ENCODE measurements around the gene ALDH5A1. TPM values are rescaled to one million over a fixed set of nuclear protein-coding genes. Genes with fewer than 3 reads are reported as not detected.

Gene ALDH5A1
- total and polyA plus RNA-seq, 7 donors, result 3.5 to 41.7 (median 16.7) TPM

DNA sequence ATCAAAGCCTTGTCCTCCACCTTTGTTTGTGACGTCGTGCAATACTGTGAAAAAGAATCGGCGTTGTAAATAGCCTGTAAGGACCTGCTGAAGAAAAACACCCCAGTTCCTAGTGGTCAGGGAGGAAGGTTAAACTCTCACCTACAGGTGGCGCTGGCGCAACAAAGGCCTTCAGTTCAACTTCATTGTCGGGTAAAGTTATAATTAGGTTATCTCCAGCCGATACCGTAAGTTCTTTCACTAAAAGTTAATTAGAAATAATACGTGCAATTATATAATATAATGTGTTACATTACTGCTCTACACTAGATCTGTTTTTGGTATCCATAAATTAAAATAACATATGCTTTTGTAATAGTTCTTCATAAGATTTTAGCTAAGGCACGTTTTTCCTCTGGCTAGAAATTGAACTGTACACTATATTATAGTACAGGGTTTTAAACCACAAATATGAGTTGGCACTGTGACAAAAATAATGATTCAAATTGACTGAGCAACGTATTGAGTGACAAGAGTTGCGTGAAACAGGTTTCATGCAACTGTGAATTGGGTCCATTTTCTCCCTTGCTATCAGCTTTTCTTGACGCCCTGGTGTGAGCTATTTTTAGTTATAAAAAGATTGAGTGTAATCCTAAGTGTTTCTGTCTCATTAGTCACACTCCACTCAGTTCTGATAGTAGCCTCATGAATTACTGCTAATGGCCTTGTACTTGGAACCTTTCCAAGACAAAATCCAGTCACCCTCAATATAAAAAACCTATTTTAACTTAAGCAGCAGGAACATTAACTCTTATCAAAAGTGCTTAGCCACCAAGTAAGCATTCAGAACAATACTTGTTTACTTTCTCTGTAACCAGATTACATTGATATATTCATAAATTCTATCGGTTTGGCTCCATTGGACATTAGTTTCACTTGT lies 89.0 kb downstream of the ALDH5A1 start:
- H3K27me3 ChIP-seq (ENCODE audit: insufficient read depth in 3 of 3, low read length in 2 of 3), result no peaks in the 10 kb centered on the region
- no peaks in the 10 kb centered on the region for H3K4me1 ChIP-seq
- no peak overlapping the region for H3K27ac ChIP-seq
- intact Hi-C loops (cut with DNase I), result loop anchor here (5.0 to 10.0 kb wide), 3 partner anchors 109 to 184 kb away; no protein-coding TSS in a partner anchor
- H3K4me3 ChIP-seq, result peak overlapping the region; percentile 24
- no peaks in the 10 kb centered on the region for H3K9me3 ChIP-seq
- no peaks in the 10 kb centered on the region for H3K36me3 ChIP-seq (ENCODE audit: insufficient read depth in 1 of 2, low read depth in 1 of 2)
- TF ChIP-seq, protein P1, sequence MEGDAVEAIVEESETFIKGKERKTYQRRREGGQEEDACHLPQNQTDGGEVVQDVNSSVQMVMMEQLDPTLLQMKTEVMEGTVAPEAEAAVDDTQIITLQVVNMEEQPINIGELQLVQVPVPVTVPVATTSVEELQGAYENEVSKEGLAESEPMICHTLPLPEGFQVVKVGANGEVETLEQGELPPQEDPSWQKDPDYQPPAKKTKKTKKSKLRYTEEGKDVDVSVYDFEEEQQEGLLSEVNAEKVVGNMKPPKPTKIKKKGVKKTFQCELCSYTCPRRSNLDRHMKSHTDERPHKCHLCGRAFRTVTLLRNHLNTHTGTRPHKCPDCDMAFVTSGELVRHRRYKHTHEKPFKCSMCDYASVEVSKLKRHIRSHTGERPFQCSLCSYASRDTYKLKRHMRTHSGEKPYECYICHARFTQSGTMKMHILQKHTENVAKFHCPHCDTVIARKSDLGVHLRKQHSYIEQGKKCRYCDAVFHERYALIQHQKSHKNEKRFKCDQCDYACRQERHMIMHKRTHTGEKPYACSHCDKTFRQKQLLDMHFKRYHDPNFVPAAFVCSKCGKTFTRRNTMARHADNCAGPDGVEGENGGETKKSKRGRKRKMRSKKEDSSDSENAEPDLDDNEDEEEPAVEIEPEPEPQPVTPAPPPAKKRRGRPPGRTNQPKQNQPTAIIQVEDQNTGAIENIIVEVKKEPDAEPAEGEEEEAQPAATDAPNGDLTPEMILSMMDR (IDR thresholded peaks at IDR 0.05), result peak; percentile 85
- ATAC-seq, result peak; percentile 71 to 92 (median 79)
- 16 to 22% (median 17%) methylated on average over 15 of the region's 15 CpGs for WGBS, 3 donors
- DNase-seq, result peak; percentile 69 to 74

DNA sequence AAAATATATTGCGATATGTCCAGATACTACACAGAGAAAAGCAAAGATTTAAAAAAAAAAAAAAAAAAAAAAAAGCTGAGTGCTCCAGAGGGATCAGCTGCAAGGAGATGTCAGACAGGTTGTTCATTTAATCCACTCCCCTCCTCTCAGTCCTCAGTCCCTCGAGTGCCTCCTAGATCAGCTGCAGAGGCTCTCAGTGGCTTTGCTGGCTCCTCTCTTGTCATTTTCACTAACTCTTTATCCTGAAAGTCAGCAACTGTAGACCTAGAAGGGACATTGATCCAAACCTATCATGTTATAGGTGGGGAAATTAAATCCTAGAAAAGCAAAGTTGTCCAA lies 89.6 kb downstream of the ALDH5A1 start:
- no peaks in the 10 kb centered on the region for H3K36me3 ChIP-seq (ENCODE audit: insufficient read depth in 1 of 2, low read depth in 1 of 2)
- intact Hi-C loops (cut with DNase I), result loop anchor here (5.0 to 10.0 kb wide), 3 partner anchors 108 to 183 kb away; no protein-coding TSS in a partner anchor
- no peaks in the 10 kb centered on the region for H3K9me3 ChIP-seq
- DNase-seq, result no peak
- TF ChIP-seq, protein P1 (IDR thresholded peaks at IDR 0.05), result no peak
- no peak overlapping the region for H3K27ac ChIP-seq
- H3K4me3 ChIP-seq, result no peak overlapping the region
- no peak for ATAC-seq
- H3K4me1 ChIP-seq, result no peaks in the 10 kb centered on the region
- H3K27me3 ChIP-seq (ENCODE audit: insufficient read depth in 3 of 3, low read length in 2 of 3), result no peaks in the 10 kb centered on the region
- WGBS, 3 donors, result 74 to 83% (median 80%) methylated on average over 2 of the region's 2 CpGs

Other genes with a start within 250 kb of the ALDH5A1 start
- gene DCDC2, start 136.9 kb upstream of the ALDH5A1 start, total RNA-seq, result 1 to 10 TPM in 1 of 4 donors, under 1 TPM in 3; 0.60 to 3.1 (median 0.86) TPM
- gene DCDC2, start 136.9 kb upstream of the ALDH5A1 start, polyA plus RNA-seq, result 1 to 10 TPM in 1 of 3 donors, under 1 TPM in 2; 0.45 to 1.1 (median 0.47) TPM
- gene MRS2, start 92.0 kb upstream of the ALDH5A1 start, total RNA-seq, result 10 to 100 TPM; 26.7 to 52.6 (median 32.2) TPM
- gene MRS2, start 92.0 kb upstream of the ALDH5A1 start, polyA plus RNA-seq, result 10 to 100 TPM; 26.2 to 52.5 (median 41.4) TPM
- 1 to 10 TPM in 1 of 4 donors, under 1 TPM in 3; 0.38 to 1.1 (median 0.81) TPM for gene GPLD1, start 5.4 kb upstream of the ALDH5A1 start, total RNA-seq
- gene GPLD1, start 5.4 kb upstream of the ALDH5A1 start, polyA plus RNA-seq, result under 1 TPM; 0.25 to 0.30 (median 0.28) TPM
- gene KIAA0319, start 151.2 kb downstream of the ALDH5A1 start, total RNA-seq, result under 1 TPM in 3 of 4 donors, not detected in 1; 0.02 to 0.04 (median 0.04) TPM
- under 1 TPM in 2 of 3 donors, not detected in 1; 0.01 to 0.06 TPM for gene KIAA0319, start 151.2 kb downstream of the ALDH5A1 start, polyA plus RNA-seq
- 10 to 100 TPM; 16.3 to 22.1 (median 19.8) TPM for gene TDP2, start 171.9 kb downstream of the ALDH5A1 start, total RNA-seq
- gene TDP2, start 171.9 kb downstream of the ALDH5A1 start, polyA plus RNA-seq, result 10 to 100 TPM; 19.0 to 56.7 (median 36.9) TPM
- 10 to 100 TPM; 36.3 to 50.7 (median 37.6) TPM for gene ACOT13, start 172.1 kb downstream of the ALDH5A1 start, total RNA-seq
- gene ACOT13, start 172.1 kb downstream of the ALDH5A1 start, polyA plus RNA-seq, result 10 to 100 TPM; 25.2 to 44.6 (median 36.7) TPM
- gene C6orf62, start 224.2 kb downstream of the ALDH5A1 start, total RNA-seq, result 10 to 100 TPM; 43.1 to 57.2 (median 47.1) TPM
- 10 to 100 TPM; 23.9 to 54.8 (median 35.6) TPM for gene C6orf62, start 224.2 kb downstream of the ALDH5A1 start, polyA plus RNA-seq